Measurements from ENCODE around the gene ZNF70.

Gene ZNF70

DNA sequence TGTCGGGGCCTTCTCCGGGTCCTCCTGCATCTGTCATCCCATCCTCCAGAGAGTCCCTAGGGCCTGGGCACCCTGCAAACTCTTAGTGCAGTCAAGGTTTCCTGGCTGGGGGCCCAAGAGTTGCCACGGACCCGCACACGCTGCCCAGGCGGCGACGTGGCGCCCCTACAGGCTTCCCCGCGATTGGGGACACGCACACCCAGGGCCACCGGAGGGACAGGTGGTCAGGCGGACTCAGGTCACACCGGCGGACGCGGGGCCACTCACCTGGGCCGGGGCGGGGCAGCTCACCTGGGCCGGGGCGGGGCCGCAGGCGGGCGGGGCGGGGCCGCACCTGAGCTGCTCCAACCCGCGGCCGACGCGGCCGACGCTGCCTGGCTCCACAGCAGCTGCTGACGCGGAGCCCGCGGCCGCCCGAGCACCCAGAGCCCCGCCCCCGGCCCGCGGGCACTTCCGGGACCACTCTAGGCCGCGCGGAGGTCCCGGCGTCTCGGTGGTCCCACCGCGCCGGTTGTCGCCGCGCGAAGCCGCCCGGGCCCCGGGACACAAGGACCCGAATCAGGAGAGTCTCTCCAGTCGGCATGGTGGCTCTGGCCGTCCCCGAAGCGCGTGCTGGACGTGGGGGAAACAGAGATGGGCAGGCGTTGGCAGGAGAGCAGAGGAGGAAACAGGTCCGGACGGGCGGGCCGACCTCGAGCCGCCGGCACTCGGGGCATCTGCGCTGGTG is at the start of gene ZNF70:
TSS of gene ZNF70 (minus strand) at position 399 of the 727 bp plus-strand sequence. CDS start 5,972 bp downstream, outside the sequence.
- DNase-seq (ENCODE audit: low spot score) = peak; percentile 79

DNA sequence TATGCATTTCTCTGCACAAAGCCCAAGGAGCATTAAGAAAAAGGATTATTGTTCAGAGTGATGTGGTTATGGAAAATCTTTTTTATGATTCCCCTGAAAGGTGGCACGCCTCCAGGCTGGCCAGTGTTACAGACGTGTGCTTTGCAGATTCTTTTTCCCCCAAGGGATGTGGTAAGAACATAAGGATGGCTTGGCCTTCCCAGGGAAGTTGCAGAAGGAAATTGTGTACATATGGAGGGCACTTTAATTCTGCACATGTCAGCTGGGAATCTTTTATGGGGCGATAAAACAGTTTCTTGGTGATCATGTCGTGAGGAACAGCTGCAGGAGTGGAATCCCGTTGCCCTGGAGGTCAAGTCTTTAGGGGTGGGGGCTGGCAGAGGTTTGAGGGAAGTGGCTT is 45.5 kb upstream of the ZNF70 start:
- no peak for DNase-seq (ENCODE audit: low spot score)

DNA sequence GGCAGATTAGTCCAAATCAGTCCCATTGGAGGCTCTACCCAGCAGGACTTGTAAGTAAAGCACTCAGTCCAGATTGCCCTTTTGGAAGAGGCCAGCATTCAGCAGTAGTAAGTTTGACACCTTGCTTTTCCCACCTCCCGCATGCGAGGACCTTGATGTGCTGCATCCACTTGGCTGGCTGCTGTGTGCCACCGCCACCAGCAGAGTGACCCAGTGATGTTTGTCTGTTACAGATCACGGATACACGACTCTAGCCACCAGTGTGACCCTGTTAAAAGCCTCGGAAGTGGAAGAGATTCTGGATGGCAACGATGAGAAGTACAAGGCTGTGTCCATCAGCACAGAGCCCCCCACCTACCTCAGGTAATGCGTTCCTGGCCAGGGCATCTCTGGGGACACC is 42.4 kb upstream of the ZNF70 start:
- DNase-seq (ENCODE audit: low spot score) = no peak

DNA sequence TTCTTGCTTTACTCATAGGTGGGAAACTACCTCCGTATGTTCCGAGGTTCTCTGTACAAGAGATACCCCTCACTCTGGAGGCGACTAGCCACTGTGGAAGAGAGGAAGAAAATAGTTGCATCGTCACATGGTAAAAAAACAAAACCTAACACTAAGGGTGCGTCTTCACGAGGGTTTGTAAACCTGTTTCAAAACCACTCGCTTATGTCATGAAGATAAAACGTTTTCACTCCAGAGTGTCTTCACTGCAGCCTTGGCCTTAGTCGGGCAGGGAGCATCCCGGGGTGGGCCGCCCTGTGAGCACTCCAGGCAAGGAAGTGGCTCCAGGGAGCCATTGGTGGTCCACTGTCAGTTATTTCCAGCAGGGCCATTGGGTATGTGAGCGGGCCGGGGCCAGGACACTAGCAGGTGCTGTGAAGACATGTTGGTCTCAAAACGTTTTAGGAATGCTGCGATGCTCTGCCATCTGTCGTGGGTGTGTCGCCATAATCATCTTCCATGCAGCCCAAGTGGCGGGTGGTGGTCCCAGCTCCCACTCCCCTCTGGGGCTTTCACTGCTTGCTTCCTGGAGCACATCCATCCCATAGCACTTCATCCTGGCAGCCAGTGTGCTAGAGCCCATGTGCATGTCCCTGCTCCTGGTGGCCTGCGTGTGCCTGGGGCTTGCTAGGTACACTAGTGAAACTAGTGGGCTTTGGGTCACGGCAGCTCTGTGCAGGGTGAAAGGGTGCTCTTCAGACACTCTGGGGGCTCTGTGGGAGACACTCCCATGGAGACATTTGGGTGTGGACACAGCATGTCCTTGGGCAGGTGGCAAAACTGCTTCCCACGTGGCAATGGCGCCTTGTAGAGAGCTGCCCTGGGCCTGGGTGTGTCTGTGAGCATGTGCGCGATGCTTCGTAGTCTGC is 41.1 kb upstream of the ZNF70 start:
- no peak for DNase-seq (ENCODE audit: low spot score)

DNA sequence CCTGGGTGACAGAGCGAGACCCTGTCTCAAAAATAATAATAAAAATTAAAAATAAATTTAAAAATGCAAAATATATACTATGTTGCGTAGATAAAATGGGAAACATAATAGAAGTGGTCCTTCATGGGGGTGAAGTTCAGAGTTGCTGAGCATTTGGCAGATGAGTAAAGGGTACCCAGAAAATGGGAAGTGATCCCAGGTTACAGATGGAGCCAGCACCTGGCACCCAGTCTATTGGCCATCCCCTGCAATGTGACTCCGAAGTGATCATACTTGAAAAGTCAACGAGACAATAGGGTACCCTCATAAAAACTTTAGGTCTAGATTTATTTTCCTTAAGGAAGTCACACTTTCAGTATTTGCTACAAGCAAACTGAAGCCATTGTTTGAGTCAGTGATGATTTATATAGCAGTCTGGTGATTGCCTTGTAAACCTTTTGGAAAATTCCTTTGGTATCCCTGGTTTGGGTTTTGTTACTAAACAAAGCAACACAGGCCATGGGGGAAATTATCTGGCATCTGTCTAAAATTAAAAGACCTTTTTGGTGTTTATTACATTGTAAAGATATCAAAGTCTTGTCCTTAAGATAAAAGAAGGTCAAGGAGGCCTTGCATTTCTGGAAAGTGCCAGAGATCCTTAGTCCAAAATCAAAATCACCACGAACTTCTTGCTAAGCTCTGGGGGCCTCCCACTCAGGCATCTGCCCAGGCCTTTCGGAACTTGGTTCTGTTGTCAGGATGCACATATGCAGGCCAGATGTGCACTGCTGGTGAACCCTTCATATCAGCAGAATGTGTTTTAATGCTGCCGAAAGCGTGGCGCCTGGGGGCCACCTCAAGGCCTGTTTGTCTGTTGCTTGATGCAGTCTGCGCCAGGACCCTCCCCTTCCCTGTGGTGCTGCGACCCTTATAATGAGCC is 40.2 kb upstream of the ZNF70 start:
- peak; percentile 51 for DNase-seq (ENCODE audit: low spot score)

DNA sequence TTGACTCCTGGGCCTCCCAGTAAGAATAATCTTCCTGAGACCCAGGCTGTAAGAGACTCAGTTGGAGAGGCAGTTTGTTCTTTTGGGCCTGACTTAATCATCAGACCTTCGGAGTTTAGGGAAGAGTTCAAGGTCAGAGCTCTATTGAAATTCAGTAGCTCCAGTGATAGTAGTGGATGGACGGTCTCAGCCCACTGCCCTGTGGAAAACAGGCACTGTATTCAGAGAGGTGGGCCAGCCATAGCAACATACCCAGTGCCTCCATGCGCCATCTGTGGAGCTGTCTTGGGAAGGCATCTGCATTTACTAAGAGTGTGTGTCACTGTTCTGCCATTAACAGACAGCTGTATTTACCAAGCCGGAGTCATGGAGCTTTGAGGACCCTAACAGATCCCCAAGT is 38.7 kb upstream of the ZNF70 start:
- no peak for DNase-seq (ENCODE audit: low spot score)

DNA sequence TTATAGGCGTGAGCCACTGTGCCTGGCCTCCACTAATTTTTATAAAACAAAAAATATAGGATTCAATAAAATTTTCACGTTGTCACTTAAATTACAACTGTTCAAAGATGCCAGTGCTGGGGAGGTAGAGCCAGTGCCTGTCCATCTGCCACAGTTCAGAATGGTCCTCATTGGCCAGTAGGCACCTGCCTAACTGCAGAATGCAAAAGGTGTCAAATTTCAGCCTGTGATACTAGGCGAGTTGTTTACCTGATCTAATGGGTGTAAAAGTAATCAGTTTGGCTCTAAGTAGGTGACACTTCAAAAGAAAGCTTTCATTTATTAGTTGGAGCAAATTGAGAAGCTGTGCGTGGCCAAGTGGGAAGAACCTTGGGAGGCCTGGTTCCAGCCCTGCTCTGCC is 38.2 kb upstream of the ZNF70 start:
- no peak for DNase-seq (ENCODE audit: low spot score)

DNA sequence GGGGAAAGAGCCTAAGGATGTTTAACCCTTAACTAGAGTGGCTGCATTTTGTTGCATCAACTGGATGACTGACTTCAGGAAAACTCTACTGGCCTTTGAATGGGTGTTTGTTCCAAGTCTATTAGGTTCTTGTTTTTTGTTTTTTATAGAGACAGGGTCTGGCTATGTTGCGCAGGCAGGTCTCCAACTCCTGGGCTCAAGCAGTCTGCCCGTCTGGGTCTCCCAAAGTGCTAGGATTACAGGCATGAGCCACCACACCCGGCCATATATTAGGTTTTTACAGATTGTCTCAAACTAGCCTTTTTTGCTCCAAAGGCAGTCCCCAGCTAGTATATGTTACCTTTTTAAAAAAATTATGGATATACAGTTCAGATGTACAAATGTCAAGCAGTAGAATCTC is 37.0 kb upstream of the ZNF70 start:
- DNase-seq (ENCODE audit: low spot score) = no peak

DNA sequence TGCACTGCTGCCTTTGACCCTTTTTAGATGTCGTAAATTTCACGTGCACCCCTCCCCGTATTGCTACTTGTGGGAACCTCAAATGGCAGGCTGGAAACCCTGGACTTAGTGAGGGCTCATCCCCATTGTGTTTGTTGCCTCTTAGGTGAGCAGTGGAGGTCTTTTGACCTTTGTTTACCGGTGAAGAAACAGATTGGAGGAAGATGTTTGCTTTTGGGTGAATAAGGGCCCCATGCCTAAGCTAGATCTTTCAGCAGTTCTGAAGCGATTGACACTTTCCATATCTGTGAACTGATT is 36.6 kb upstream of the ZNF70 start:
- DNase-seq (ENCODE audit: low spot score) = no peak

DNA sequence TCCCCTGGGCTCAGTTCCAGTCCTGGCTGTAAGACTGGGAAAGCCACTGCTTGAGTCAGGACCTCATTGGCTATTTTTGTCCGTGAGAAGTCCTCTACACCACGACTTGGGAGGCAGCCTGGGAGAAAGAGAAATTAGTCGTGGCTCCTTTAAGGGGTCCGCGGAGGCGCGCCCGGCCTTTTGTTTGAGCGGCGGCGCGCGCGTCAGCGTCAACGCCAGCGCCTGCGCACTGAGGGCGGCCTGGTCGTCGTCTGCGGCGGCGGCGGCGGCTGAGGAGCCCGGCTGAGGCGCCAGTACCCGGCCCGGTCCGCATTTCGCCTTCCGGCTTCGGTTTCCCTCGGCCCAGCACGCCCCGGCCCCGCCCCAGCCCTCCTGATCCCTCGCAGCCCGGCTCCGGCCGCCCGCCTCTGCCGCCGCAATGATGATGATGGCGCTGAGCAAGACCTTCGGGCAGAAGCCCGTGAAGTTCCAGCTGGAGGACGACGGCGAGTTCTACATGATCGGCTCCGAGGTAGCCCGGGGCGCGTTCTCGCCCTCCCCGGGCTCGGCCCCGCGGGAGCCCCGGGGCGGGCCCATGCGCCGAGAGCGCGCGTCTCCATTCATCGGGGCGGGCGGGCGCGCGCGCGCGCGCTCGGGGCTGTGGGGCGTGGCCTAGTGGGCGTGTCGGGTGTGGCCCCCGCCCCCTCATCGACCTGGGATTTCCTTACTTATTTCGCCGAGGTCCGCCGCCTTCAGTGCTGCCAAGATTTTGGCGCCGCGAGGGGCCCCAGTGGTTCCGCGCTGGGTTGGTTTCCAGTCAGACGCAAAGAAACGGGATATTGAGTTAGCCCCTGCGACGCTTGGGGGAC is 36.1 kb upstream of the ZNF70 start, which contains the start of gene SMARCB1:
TSS of gene SMARCB1 (plus strand) at position 215 of the 848 bp plus-strand sequence. CDS start at position 419, 204 bp downstream.
- peak; percentile 81 for DNase-seq (ENCODE audit: low spot score)

DNA sequence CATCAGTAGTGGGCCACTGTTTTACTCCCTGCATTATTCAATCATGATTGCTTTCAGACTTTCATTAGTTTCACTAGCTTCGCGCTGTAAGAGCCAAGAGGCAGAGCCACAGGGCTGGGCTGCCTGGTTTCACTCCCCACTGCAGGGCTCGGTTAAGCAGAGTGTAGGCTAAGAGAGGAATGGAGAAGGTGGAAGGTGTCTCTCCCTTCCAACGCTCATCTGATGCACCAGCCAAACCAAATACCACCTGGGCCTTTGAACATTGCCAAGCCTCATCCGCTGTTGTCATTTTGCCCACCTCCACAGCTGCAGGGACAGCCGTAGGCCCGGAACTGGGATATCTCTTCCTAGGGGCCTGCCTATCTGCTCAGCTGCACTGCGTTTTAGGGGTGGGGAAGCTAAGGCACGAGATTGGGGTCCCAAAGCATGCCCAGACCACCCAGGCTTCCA is 35.4 kb upstream of the ZNF70 start:
- no peak for DNase-seq (ENCODE audit: low spot score)

DNA sequence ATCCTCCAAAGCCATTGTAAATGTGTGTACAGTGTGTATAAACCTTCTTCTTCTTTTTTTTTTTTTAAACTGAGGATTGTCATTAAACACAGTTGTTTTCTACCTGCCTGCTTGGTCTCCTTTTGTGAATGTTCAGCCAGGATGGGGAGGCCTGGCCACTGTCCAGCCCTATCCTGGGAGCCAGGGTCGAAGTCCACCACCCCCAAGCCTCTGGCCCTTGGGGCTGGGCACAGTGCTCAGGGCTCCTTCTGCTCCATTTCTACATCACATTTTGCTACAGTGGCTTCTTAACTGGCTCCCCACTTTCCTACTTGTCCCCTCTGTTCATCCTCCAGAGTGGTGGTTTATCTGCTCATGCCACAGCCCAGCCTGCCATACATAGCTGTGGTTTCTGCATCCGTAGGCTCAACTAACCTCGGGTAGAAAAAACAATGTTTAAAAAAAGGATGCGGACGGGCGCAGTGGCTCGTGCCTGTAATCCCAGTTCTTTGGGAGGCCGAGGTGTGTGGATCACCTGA is 33.4 kb upstream of the ZNF70 start:
- no peak for DNase-seq (ENCODE audit: low spot score)

DNA sequence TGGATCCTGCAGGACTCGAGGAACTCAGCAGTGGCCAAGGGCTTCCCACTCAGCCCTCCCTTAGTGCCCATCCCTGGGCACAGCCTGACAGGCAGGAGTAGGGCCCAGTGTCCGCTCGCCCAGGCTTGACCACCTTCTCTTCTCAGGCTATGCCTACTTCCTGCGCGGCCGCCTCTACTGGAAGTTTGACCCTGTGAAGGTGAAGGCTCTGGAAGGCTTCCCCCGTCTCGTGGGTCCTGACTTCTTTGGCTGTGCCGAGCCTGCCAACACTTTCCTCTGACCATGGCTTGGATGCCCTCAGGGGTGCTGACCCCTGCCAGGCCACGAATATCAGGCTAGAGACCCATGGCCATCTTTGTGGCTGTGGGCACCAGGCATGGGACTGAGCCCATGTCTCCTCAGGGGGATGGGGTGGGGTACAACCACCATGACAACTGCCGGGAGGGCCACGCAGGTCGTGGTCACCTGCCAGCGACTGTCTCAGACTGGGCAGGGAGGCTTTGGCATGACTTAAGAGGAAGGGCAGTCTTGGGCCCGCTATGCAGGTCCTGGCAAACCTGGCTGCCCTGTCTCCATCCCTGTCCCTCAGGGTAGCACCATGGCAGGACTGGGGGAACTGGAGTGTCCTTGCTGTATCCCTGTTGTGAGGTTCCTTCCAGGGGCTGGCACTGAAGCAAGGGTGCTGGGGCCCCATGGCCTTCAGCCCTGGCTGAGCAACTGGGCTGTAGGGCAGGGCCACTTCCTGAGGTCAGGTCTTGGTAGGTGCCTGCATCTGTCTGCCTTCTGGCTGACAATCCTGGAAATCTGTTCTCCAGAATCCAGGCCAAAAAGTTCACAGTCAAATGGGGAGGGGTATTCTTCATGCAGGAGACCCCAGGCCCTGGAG is 32.6 kb upstream of the ZNF70 start:
- no peak for DNase-seq (ENCODE audit: low spot score)

DNA sequence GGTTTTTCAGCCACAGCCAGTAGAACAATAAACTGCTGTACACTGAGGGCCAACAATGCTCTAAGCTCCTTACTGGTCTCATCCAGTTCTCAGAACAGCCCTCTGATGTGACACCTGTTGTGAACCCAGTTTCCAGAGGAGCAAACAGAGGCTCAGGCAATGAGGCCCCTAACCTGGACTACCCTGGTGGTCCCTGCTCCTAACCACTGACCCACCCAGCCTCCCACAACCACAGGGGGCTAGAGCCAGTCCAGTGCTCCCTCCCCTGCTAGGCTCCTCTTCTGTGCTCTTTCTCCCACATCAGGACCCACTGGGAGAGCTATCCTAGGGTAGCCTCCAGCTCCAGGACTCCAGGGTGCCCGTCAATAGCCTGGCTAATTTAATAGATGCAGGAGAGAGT is 31.8 kb upstream of the ZNF70 start:
- no peak for DNase-seq (ENCODE audit: low spot score)

DNA sequence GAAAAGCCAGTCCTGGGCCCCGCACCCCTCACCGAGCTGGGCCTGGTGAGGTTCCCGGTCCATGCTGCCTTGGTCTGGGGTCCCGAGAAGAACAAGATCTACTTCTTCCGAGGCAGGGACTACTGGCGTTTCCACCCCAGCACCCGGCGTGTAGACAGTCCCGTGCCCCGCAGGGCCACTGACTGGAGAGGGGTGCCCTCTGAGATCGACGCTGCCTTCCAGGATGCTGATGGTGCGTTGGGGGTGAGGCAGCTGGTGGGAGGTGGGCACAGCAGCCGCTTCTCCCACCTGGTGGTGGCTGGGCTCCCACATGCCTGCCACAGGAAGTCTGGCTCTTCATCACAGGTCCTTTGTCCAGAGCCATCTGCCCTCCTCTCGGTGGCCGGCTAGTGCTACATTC is 31.3 kb upstream of the ZNF70 start:
- no peak for DNase-seq (ENCODE audit: low spot score)

DNA sequence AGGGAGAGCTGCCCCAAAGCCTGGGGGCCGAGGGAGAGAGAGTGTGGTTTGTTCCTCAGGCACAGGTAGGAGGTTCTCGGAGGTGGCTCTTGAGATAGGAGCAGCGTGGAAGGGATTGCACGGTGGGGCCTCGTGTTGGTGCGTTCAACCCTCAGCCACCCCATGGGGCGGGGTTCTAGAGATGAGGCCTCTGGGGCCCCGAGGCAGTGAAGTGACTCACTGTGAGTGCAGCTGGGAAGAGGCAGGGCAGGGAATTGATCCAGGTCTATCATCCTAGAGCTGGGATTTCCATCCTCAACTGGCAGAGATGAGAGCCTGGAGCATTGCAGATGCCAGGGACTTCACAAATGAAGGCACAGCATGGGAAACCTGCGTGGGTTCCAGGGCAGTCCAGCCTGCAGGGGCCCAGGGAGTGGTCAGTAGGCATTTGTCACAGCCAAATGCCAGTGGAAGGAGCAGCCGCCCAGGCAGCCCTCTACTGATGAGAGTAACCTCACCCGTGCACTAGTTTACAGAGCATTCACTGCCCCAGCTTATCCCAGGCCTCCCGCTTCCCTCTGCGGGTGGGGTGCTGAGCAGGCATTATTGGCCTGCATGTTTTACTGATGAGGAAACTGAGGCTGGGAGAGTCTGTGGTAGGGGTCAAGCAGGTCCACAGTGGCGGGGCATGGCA is 30.7 kb upstream of the ZNF70 start:
- no peak for DNase-seq (ENCODE audit: low spot score)

DNA sequence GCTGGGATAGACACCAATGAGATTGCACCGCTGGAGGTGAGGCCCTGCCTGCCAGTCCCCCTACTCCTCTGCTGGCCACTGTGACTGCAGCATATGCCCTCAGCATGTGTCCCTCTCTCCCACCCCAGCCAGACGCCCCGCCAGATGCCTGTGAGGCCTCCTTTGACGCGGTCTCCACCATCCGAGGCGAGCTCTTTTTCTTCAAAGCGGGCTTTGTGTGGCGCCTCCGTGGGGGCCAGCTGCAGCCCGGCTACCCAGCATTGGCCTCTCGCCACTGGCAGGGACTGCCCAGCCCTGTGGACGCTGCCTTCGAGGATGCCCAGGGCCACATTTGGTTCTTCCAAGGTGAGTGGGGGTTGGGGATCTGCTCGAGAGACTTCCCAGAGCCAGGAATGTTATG is 30.2 kb upstream of the ZNF70 start:
- no peak for DNase-seq (ENCODE audit: low spot score)

DNA sequence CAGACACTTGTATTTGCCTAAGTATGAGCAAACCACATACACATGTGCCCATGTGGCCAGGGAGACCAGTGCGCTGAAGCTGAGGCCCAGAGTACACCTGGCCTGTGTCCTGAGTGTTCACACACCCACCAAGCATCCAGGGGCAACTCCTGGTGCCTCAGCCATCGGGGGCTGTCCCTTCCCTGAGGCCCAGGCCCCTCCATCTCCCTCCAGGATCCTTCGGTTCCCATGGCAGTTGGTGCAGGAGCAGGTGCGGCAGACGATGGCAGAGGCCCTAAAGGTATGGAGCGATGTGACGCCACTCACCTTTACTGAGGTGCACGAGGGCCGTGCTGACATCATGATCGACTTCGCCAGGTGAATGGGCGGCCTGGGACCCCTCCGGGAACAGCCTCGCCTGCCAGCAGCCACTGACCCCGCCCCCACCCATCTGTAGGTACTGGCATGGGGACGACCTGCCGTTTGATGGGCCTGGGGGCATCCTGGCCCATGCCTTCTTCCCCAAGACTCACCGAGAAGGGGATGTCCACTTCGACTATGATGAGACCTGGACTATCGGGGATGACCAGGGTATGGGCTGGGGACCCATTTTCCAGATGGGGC is 29.3 kb upstream of the ZNF70 start:
- DNase-seq (ENCODE audit: low spot score) = no peak

DNA sequence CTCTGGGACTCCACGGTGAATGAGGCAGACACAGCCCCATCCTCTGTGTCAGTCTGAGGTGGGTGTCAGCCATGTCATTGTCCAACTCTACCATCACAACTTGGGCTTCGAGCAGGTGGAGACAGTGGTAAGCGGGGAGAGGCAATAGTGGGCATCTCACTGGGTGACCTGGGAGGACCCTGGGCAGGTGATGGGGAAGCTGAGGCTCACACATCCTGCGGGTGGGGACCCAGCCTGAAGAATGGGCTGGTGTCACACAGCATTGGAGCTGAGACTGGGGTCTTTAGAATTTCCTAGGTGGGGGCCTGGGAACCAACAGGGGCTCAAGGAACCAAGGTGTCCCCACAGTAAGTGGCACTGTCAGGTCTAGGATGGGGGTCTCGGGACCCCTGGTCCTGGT is 28.8 kb upstream of the ZNF70 start:
- DNase-seq (ENCODE audit: low spot score) = no peak

All from cerebellar cortex (tissue), 1 donor.